Calu3 (cell line): ENCODE results near the gene DDX19B. TPM values are rescaled to one million over a fixed set of nuclear protein-coding genes. Genes with fewer than 3 reads are reported as not detected.
"Not testable (repeated sequence)": the region's sequence is repeated elsewhere in the genome, so short reads cannot be mapped to it uniquely, and the experiment has no call there.

Source experiments
- BruUV-seq: library from RNA; stranded (reverse); fragments of 400-500 nt; replicated peaks from 2 replicates; lab custom pipeline; 2021; lab: Mats Ljungman, UMichigan
- CTCF ChIA-PET: fragments of 300-600 bp; sonication (Branson Sonifier 250); formaldehyde crosslinking; loops from one replicate; lab custom pipeline; 2022; ENCODE audit warnings: antibody characterized with exemption; lab: Charles Lee
- DNase-seq: peaks from one replicate; pipeline ENCODE4 v3.0.0; 2022
- H3K27ac Mint-ChIP-seq: one replicate; pipeline ENCODE4 v1.8.0; 2022; ENCODE audit warnings: mixed read lengths; ENCODE audit not compliant: unreplicated experiment
- H3K27me3 Mint-ChIP-seq: one replicate; pipeline ENCODE4 v1.8.0; 2022; ENCODE audit warnings: mixed read lengths; ENCODE audit not compliant: unreplicated experiment
- H3K36me3 Mint-ChIP-seq: one replicate; pipeline ENCODE4 v1.8.0; 2022; ENCODE audit warnings: mild to moderate bottlenecking, moderate library complexity, mixed read lengths; ENCODE audit not compliant: insufficient read depth, unreplicated experiment
- H3K4me1 Mint-ChIP-seq: one replicate; pipeline ENCODE4 v1.8.0; 2022; ENCODE audit warnings: mild to moderate bottlenecking, low read depth, mixed read lengths; ENCODE audit not compliant: unreplicated experiment
- H3K4me3 Mint-ChIP-seq: one replicate; pipeline ENCODE4 v1.8.0; 2022; ENCODE audit warnings: mild to moderate bottlenecking, low read depth, moderate library complexity, mixed read lengths; ENCODE audit not compliant: unreplicated experiment
- H3K9me3 Mint-ChIP-seq: one replicate; pipeline ENCODE4 v1.8.0; 2022; ENCODE audit warnings: low read depth, mixed read lengths; ENCODE audit not compliant: unreplicated experiment
- CTCF ChIP-seq: fragments of 200-600 bp; IDR thresholded peaks from one replicate; pipeline ENCODE4 v1.8.0; 2022; ENCODE audit warnings: antibody characterized with exemption; ENCODE audit not compliant: unreplicated experiment
- intact Hi-C: fragments of 100-400 bp; cut with micrococcal nuclease; formaldehyde crosslinking; loops from one replicate; pipeline ENCODE4 v1.10.0; 2022; ENCODE audit not compliant: unreplicated experiment
- total RNA-seq: library from RNA; stranded (reverse); gene quantifications from 2 replicates; pipeline ENCODE4 v1.2.3, GENCODE V29; 2022

The DDX19B gene
- total RNA-seq, 1 experiment from 2014 or later: 45.2 TPM

GRCh38 chr16:70267516-70267915 lies 31.5 kb upstream of the DDX19B start:
- CTCF ChIA-PET: interaction anchor here (0.5 to 0.9 kb wide), 2 partner anchors 15 to 498 kb away, joined by 3 read pairs; no protein-coding TSS in a partner anchor
- intact Hi-C loops: no loop called here
- no peak overlapping the region for H3K4me3 Mint-ChIP-seq
- no peaks in the 10 kb centered on the region for H3K4me1 Mint-ChIP-seq
- TF ChIP-seq CTCF: peak; percentile 79
- H3K36me3 Mint-ChIP-seq: peaks cover 98% of the 10 kb centered on the region
- no peak overlapping the region for H3K27ac Mint-ChIP-seq
- peak; percentile 48 for DNase-seq
- no TSS peak for BruUV-seq
- H3K9me3 Mint-ChIP-seq: no peaks in the 10 kb centered on the region
- no peaks in the 10 kb centered on the region for H3K27me3 Mint-ChIP-seq

GRCh38 chr16:70267922-70268321 lies 31.1 kb upstream of the DDX19B start:
- H3K27me3 Mint-ChIP-seq, intact Hi-C loops, H3K4me3 Mint-ChIP-seq, H3K9me3 Mint-ChIP-seq, BruUV-seq, H3K27ac Mint-ChIP-seq, DNase-seq, H3K4me1 Mint-ChIP-seq: not testable (repeated sequence)
- peaks cover 98% of the 10 kb centered on the region for H3K36me3 Mint-ChIP-seq
- CTCF ChIA-PET: interaction anchor here (0.5 to 0.9 kb wide), 2 partner anchors 16 to 499 kb away, joined by 3 read pairs; no protein-coding TSS in a partner anchor

GRCh38 chr16:70269471-70269870 lies 29.5 kb upstream of the DDX19B start:
- BruUV-seq: no TSS peak
- Mint-ChIP-seq H3K27me3 (no peaks in the 10 kb centered on the region), H3K27ac (peak overlapping the region; percentile 42), H3K9me3 (no peaks in the 10 kb centered on the region), H3K36me3 (peaks cover 98% of the 10 kb centered on the region), H3K4me1 (no peaks in the 10 kb centered on the region), H3K4me3 (no peak overlapping the region)
- no peak for DNase-seq
- TF ChIP-seq CTCF: no peak
- intact Hi-C loops: no loop called here
- CTCF ChIA-PET: no interaction called here

- no peaks in the 10 kb centered on the region for H3K9me3 Mint-ChIP-seq
- BruUV-seq: no TSS peak
- H3K4me1 Mint-ChIP-seq: no peaks in the 10 kb centered on the region
- DNase-seq: no peak
- H3K36me3 Mint-ChIP-seq: peaks cover 98% of the 10 kb centered on the region
- TF ChIP-seq CTCF: no peak
- no peak overlapping the region for H3K4me3 Mint-ChIP-seq
- intact Hi-C loops: no loop called here
- no peaks in the 10 kb centered on the region for H3K27me3 Mint-ChIP-seq
- no peak overlapping the region for H3K27ac Mint-ChIP-seq
- CTCF ChIA-PET: no interaction called here
Measured at GRCh38 chr16:70270176-70270575, 28.8 kb upstream of the DDX19B start.

- peaks cover 100% of the 10 kb centered on the region for H3K36me3 Mint-ChIP-seq
- H3K27me3 Mint-ChIP-seq: no peaks in the 10 kb centered on the region
- BruUV-seq: no TSS peak
- CTCF ChIA-PET: interaction anchor here (0.5 to 0.8 kb wide), 2 partner anchors 13 to 738 kb away, joined by 3 read pairs; no protein-coding TSS in a partner anchor
- intact Hi-C loops: no loop called here
- no peaks in the 10 kb centered on the region for H3K9me3 Mint-ChIP-seq
- DNase-seq: no peak
- H3K4me3 Mint-ChIP-seq: no peak overlapping the region
- no peak for TF ChIP-seq CTCF
- H3K27ac Mint-ChIP-seq: no peak overlapping the region
- H3K4me1 Mint-ChIP-seq: no peaks in the 10 kb centered on the region
Measured at GRCh38 chr16:70271696-70272095, 27.3 kb upstream of the DDX19B start.
